OCI-LY1 (cell line): ENCODE data around the gene ORC3.

ENCODE experiments used
- EZH2 ChIP-seq: fragments of 200-600 bp; sonication (generic), shearing (Covaris generic); IDR thresholded peaks from 2 replicates; pipeline ENCODE4 v1.8.0; 2017; ENCODE audit warnings: borderline replicate concordance, mixed run types, mild to moderate bottlenecking, antibody characterized with exemption, low read length, moderate library complexity, mixed read lengths
- TF ChIP-seq, protein P1 (sequence below): fragments of 200-600 bp; sonication (generic), shearing (Covaris generic); IDR thresholded peaks from 2 replicates; pipeline ENCODE4 v1.5.1; 2017; ENCODE audit warnings: mild to moderate bottlenecking, antibody characterized with exemption, low read length, moderate library complexity, mixed read lengths

DNA sequence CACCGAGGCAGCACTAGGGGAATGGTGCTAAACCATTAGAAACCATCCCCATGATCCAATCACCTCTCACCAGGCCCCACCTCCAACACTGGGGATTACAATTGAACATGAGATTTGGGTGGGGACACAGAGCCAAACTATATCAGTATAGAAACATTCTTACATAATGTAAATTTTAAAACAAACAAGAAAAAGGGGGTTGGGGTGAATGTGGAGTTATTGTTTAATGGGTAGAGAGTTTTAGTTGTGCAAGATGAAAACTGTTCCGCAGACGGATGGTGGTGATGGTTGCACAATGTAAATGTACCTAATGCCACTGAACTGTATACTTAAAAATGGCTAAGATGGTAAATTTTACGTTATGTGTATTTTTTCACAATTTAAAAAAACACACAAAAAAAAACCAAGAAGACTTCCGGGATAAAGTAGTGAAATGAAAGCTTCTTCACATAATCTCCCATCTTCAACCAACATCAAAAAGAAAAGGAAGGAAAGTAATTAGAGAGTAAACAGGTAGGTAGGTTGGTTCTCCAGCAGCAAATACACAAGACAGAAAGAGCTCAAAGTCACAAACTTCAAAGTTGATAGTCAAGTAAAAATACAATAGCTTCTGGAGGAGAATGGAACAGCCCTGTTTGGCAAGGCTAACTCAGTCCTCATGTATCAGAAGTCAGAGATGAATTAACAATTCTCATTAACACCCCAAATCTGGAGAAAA, 16.5 kb upstream of the ORC3 start:
- TF ChIP-seq, protein P1, sequence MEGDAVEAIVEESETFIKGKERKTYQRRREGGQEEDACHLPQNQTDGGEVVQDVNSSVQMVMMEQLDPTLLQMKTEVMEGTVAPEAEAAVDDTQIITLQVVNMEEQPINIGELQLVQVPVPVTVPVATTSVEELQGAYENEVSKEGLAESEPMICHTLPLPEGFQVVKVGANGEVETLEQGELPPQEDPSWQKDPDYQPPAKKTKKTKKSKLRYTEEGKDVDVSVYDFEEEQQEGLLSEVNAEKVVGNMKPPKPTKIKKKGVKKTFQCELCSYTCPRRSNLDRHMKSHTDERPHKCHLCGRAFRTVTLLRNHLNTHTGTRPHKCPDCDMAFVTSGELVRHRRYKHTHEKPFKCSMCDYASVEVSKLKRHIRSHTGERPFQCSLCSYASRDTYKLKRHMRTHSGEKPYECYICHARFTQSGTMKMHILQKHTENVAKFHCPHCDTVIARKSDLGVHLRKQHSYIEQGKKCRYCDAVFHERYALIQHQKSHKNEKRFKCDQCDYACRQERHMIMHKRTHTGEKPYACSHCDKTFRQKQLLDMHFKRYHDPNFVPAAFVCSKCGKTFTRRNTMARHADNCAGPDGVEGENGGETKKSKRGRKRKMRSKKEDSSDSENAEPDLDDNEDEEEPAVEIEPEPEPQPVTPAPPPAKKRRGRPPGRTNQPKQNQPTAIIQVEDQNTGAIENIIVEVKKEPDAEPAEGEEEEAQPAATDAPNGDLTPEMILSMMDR, result no peak
- TF ChIP-seq EZH2, result no peak
